HepG2 (cell line): ENCODE measurements around the gene DOCK2.

Experiments used
- BRCA1 ChIP-seq: sonication (generic); formaldehyde crosslinking; IDR thresholded peaks from 2 replicates; pipeline ENCODE4 v1.4.0; 2020; ENCODE audit warnings: missing genetic modification reagents
- BRF2 ChIP-seq: sonication (generic); formaldehyde crosslinking; IDR thresholded peaks from 2 replicates; pipeline ENCODE4 v1.8.1; 2022; ENCODE audit warnings: mild to moderate bottlenecking, missing genetic modification reagents
- CTCF ChIP-seq: sonication (generic); formaldehyde crosslinking; IDR thresholded peaks from 2 replicates; pipeline ENCODE4 v1.5.0; 2020; ENCODE audit warnings: mild to moderate bottlenecking, missing genetic modification reagents, moderate library complexity
- FOXP1 ChIP-seq, 2 experiments: fragments of 450-650 bp in 1 of 2; IDR thresholded peaks; 2 replicates each; pipeline ENCODE4 v1.6.1; 2017 to 2018; ENCODE audit warnings: antibody characterized with exemption in 1 of 2
- MAZ ChIP-seq, 2 experiments: sonication (generic) in 1 of 2; formaldehyde crosslinking in 1 of 2; IDR thresholded peaks; 2 replicates each; pipeline versions ENCODE4 v1.5.0 to v1.6.1; 2012 to 2020; ENCODE audit warnings: low read depth in 2 of 2, mild to moderate bottlenecking in 2 of 2, borderline replicate concordance in 1 of 2, improper control_type of control experiment in 1 of 2, low read length in 1 of 2, missing genetic modification reagents in 1 of 2, moderate library complexity in 1 of 2
- MIER2 ChIP-seq: IDR thresholded peaks from 2 replicates; pipeline ENCODE4 v1.6.1; 2016; ENCODE audit warnings: missing biosample characterization, missing genetic modification reagents
- MTA1 ChIP-seq: sonication (generic); formaldehyde crosslinking; IDR thresholded peaks from 2 replicates; pipeline ENCODE4 v1.4.0; 2020; ENCODE audit warnings: missing genetic modification reagents, mild to moderate bottlenecking, borderline replicate concordance
- PHF8 ChIP-seq: sonication (generic); formaldehyde crosslinking; IDR thresholded peaks from 2 replicates; pipeline ENCODE4 v1.5.0; 2020; ENCODE audit warnings: missing genetic modification reagents
- SALL1 ChIP-seq: sonication (generic); formaldehyde crosslinking; IDR thresholded peaks from 2 replicates; pipeline ENCODE4 v1.8.0; 2022; ENCODE audit warnings: mild to moderate bottlenecking, missing genetic modification reagents
- SMAD1 ChIP-seq: sonication (generic); formaldehyde crosslinking; IDR thresholded peaks from 2 replicates; pipeline ENCODE4 v1.4.0; 2020; ENCODE audit warnings: missing genetic modification reagents, low read depth, mild to moderate bottlenecking, borderline replicate concordance
- SMC3 ChIP-seq: IDR thresholded peaks from 2 replicates; pipeline ENCODE4 v1.6.1; 2011; ENCODE audit warnings: low read length, improper control_type of control experiment
- ZBTB7A ChIP-seq: sonication (generic); formaldehyde crosslinking; IDR thresholded peaks from 2 replicates; pipeline ENCODE4 v1.8.0; 2022; ENCODE audit warnings: mild to moderate bottlenecking, missing genetic modification reagents
- ZFP36 ChIP-seq: fragments of 150-350 bp; IDR thresholded peaks from 2 replicates; pipeline ENCODE4 v1.6.1; 2018; ENCODE audit warnings: borderline replicate concordance, low read length, low read depth; ENCODE audit not compliant: partially characterized antibody

GRCh38 chr5:169856571-169856970, 219.5 kb downstream of the DOCK2 start:
- no peak for TF ChIP-seq SMC3
- TF ChIP-seq SMAD1 (CRISPR knock-in tag): no peak
- TF ChIP-seq PHF8 (CRISPR knock-in tag): no peak
- no peak for TF ChIP-seq MIER2 (CRISPR knock-in tag)
- no peak for TF ChIP-seq SALL1
- TF ChIP-seq CTCF (CRISPR knock-in tag): no peak
- no peak for TF ChIP-seq MAZ (IDR thresholded peaks at IDR 0.05; ENCODE audit: borderline replicate concordance, low read depth, low read length)
- no peak for TF ChIP-seq MAZ (CRISPR knock-in tag; IDR thresholded peaks at IDR 0.05; ENCODE audit: low read depth)
- no peak for TF ChIP-seq BRF2
- no peak for TF ChIP-seq MTA1 (CRISPR knock-in tag)
- no peak for TF ChIP-seq FOXP1 (IDR thresholded peaks at IDR 0.05)
- no peak for TF ChIP-seq FOXP1 (CRISPR knock-in tag; IDR thresholded peaks at IDR 0.05)
- TF ChIP-seq ZBTB7A (CRISPR knock-in tag): no peak
- TF ChIP-seq BRCA1 (CRISPR knock-in tag): no peak
- no peak for TF ChIP-seq ZFP36
